HUES48 (cell line): ENCODE measurements around the gene TUFT1.

Experiments used
- H3K27ac ChIP-seq: one replicate; pipeline ENCODE4 v1.7.0; 2013; ENCODE audit warnings: low read depth, low read length, inconsistent platforms
- H3K27me3 ChIP-seq: 2 replicates; pipeline ENCODE4 v1.6.1; 2013; ENCODE audit warnings: mild to moderate bottlenecking, low read length; ENCODE audit not compliant: control insufficient read depth, insufficient read depth
- H3K36me3 ChIP-seq: 2 replicates; pipeline ENCODE4 v1.6.1; 2013; ENCODE audit warnings: low read length; ENCODE audit not compliant: control insufficient read depth, insufficient read depth
- H3K4me1 ChIP-seq: 2 replicates; pipeline ENCODE4 v1.6.1; 2013; ENCODE audit warnings: mild to moderate bottlenecking, low read length; ENCODE audit not compliant: control insufficient read depth, insufficient read depth
- H3K4me3 ChIP-seq: 2 replicates; pipeline ENCODE4 v1.5.1; 2013; ENCODE audit warnings: mild to moderate bottlenecking, low read depth, low read length
- H3K9ac ChIP-seq: 2 replicates; pipeline ENCODE4 v1.6.1; 2013; ENCODE audit warnings: mild to moderate bottlenecking, low read depth, low read length, moderate library complexity
- H3K9me3 ChIP-seq: 2 replicates; pipeline ENCODE4 v1.6.1; 2013; ENCODE audit warnings: low read length; ENCODE audit not compliant: control insufficient read depth, insufficient read depth

The TUFT1 gene

DNA sequence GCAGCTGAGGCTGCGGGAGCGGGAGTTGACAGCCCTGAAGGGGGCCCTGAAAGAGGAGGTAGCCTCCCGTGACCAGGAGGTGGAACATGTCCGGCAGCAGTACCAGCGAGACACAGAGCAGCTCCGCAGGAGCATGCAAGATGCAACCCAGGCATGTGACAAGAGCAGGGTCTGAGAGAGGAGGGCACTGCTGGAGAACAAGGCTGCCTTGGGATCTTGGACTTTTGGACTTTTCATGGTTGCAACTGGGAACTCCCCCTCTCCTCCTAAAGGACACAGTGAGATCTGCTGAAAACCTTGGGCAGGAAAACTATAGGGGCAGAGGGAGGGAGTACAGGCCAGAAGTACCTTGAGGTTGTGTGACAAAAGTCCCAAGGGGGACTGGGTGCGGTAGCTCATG is 15.4 kb upstream of the TUFT1 start:
- H3K9me3 ChIP-seq: no peaks in the 10 kb centered on the region
- H3K4me1 ChIP-seq: no peaks in the 10 kb centered on the region
- H3K4me3 ChIP-seq: no peak overlapping the region
- H3K27me3 ChIP-seq: no peaks in the 10 kb centered on the region
- no peak overlapping the region for H3K27ac ChIP-seq
- H3K36me3 ChIP-seq: peaks cover 71% of the 10 kb centered on the region
- no peak overlapping the region for H3K9ac ChIP-seq

DNA sequence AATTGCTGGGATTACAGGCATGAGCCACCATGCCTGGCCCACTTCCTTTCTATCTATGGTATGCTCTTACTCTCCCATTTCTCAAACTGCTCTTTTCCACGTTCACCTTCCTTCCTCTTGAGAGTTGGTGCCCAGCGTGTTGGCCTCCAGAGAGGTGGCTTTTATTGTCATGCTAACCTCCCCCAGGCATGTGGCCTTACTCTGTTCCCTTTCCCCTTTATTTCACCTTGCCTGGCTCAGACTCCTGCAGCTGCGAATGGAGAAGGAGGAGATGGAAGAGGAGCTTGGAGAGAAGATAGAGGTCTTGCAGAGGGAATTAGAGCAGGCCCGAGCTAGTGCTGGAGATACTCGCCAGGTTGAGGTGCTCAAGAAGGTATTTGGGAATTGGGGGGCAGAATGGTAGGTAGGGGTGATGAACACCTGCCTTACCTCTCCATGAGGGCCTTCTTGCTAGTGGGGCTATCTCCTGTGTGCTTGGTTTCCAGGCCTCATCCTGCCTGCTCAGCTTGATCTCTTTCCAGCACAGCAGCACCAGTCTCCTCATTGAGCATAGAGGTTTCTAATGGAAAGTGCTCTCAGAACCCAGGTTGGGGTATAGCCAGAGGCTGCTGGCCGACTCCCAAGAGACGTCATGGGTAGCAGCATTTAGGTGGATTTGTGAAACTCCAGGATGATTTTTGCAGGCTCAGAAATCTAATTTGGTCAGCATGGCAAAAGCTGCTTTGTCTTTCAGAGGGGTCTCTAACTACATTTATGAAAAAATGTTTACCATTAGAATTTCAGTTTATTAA is 13.2 kb upstream of the TUFT1 start:
- no peaks in the 10 kb centered on the region for H3K4me1 ChIP-seq
- H3K9me3 ChIP-seq: no peaks in the 10 kb centered on the region
- H3K4me3 ChIP-seq: no peak overlapping the region
- H3K27me3 ChIP-seq: no peaks in the 10 kb centered on the region
- no peak overlapping the region for H3K9ac ChIP-seq
- H3K27ac ChIP-seq: no peak overlapping the region
- H3K36me3 ChIP-seq: peaks cover 75% of the 10 kb centered on the region

DNA sequence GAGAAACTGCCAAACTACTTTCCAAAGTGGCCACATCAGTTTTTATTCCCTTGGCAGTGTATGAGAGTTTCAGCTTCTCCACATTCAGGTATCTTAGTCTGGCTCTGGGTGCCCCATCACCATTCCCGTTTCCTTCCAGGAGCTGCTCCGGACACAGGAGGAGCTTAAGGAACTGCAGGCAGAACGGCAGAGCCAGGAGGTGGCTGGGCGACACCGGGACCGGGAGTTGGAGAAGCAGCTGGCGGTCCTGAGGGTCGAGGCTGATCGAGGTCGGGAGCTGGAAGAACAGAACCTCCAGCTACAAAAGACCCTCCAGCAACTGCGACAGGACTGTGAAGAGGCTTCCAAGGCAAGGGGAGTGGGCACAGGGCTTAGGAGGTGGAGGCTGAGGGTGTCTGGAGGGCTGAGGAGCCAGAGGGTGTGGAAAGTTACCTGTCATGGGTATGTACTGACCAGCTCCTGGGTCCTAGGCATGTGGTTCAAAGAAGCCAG is 10.9 kb upstream of the TUFT1 start:
- no peaks in the 10 kb centered on the region for H3K4me1 ChIP-seq
- peaks cover 71% of the 10 kb centered on the region for H3K36me3 ChIP-seq
- H3K27me3 ChIP-seq: no peaks in the 10 kb centered on the region
- no peak overlapping the region for H3K27ac ChIP-seq
- H3K4me3 ChIP-seq: no peak overlapping the region
- H3K9me3 ChIP-seq: no peaks in the 10 kb centered on the region
- H3K9ac ChIP-seq: no peak overlapping the region

DNA sequence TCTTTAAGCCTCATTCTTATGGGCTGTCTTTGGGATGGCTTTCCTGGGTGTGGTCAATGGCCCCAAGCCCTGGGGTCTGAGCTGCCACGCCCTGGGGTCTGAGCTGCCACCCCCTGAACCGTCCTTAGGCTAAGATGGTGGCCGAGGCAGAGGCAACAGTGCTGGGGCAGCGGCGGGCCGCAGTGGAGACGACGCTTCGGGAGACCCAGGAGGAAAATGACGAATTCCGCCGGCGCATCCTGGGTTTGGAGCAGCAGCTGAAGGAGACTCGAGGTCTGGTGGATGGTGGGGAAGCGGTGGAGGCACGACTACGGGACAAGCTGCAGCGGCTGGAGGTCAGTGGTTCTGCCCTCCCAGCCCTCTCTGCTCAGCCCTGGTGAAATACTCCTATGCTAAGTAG is 10.3 kb upstream of the TUFT1 start:
- H3K27ac ChIP-seq: no peak overlapping the region
- H3K4me3 ChIP-seq: no peak overlapping the region
- no peaks in the 10 kb centered on the region for H3K27me3 ChIP-seq
- no peaks in the 10 kb centered on the region for H3K9me3 ChIP-seq
- H3K9ac ChIP-seq: no peak overlapping the region
- no peaks in the 10 kb centered on the region for H3K4me1 ChIP-seq
- peaks cover 69% of the 10 kb centered on the region for H3K36me3 ChIP-seq

DNA sequence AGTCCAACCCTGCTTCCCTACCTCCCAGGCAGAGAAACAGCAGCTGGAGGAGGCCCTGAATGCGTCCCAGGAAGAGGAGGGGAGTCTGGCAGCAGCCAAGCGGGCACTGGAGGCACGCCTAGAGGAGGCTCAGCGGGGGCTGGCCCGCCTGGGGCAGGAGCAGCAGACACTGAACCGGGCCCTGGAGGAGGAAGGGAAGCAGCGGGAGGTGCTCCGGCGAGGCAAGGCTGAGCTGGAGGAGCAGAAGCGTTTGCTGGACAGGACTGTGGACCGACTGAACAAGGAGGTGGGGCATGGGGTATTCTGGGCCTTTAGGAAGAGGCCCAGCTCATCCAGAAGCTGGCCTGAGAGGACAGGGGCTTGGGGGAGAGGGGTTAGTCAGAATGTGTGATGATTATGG is 9.6 kb upstream of the TUFT1 start:
- Histone ChIP-seq H3K9me3 (no peaks in the 10 kb centered on the region), H3K4me1 (no peaks in the 10 kb centered on the region), H3K36me3 (peaks cover 69% of the 10 kb centered on the region), H3K9ac (no peak overlapping the region), H3K27ac (no peak overlapping the region), H3K27me3 (no peaks in the 10 kb centered on the region), H3K4me3 (no peak overlapping the region)

DNA sequence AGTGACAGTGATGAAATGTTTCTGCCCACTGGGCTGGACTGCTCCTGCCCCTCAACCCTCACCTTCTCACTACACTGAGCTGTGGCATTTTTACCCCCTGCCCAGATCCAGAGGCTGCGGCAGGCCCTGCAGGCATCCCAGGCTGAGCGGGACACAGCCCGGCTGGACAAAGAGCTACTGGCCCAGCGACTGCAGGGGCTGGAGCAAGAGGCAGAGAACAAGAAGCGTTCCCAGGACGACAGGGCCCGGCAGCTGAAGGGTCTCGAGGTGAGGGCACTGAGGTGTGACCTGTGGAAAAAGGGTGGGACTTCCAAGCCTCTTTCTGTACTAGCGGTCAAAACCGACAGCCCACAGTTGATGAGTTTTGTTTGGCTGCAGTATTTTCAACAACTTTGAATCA is 6.2 kb upstream of the TUFT1 start:
- H3K36me3 ChIP-seq: peaks cover 80% of the 10 kb centered on the region
- no peak overlapping the region for H3K9ac ChIP-seq
- no peaks in the 10 kb centered on the region for H3K9me3 ChIP-seq

DNA sequence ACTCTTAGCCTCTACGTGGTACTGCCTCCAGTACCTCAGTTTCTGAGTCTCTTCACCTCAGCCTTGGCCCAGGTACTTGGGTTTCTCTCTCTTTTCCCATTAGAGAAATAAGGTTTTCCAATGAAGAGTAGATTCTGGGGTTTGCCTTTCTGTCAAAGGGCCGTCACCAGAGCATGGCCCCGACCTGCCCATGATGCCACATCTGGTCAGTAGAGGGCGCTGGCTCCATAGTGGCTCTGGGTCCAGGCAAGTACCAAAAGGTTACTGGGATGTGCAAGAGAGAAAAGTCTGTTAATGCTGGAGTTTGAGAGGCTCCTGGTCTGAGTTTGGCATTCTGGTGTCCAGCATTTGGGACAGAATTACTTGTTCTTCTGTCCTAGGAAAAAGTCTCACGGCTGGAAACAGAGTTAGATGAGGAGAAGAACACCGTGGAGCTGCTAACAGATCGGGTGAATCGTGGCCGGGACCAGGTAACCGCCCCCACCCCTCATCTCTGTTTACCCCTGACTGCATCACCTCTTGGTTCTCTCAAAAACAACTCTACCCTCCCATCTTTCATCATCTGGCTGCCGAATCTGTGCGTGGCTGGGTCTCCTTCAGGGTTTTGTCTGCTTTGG is 5.3 kb upstream of the TUFT1 start:
- Histone ChIP-seq H3K4me1 (peaks cover 6% of the 10 kb centered on the region), H3K4me3 (no peak overlapping the region), H3K27me3 (no peaks in the 10 kb centered on the region), H3K9ac (no peak overlapping the region), H3K36me3 (peaks cover 71% of the 10 kb centered on the region), H3K27ac (no peak overlapping the region), H3K9me3 (no peaks in the 10 kb centered on the region)

More for the DNA sequence above, 6.2 kb upstream of the TUFT1 start:
- H3K27me3 ChIP-seq: no peaks in the 10 kb centered on the region
- H3K4me3 ChIP-seq: no peak overlapping the region
- H3K27ac ChIP-seq: no peak overlapping the region
- no peaks in the 10 kb centered on the region for H3K4me1 ChIP-seq

DNA sequence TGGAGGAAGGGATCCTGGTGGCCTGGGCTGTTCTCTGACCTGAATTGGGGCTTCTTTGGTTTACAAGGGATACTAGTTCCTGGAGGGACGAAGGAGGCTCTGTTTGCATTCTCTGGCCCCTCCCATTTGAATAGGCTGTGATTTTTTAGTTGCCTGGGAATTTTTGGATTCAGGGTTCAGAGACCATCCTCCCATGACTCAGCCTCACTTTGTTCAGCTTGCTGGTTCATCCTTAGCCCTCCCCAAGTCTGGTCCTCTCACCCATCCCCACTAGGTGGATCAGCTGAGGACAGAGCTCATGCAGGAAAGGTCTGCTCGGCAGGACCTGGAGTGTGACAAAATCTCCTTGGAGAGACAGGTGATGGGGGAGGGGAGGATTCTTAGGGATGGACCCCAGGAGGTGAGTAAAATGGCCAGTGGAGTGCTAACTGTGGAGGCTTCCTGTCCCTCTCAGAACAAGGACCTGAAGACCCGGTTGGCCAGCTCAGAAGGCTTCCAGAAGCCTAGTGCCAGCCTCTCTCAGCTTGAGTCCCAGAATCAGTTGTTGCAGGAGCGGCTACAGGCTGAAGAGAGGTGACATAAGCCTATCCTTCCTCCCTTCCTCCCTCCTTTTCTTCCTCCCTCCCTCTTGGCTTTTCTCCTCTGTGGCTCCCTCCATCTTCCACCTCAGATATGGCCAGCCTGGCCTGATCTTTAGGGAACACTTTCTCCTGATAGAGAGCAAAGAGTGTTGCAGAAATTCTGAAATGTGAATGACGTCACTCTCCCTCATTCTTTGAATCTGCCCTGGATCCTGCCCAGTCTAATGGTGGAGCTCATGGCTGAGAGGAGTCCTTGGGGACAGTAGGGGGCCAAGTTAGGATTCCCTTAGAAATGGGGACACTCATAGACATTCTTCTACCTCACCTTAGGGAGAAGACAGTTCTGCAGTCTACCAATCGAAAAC is 4.5 kb upstream of the TUFT1 start:
- Histone ChIP-seq H3K4me3 (no peak overlapping the region), H3K27ac (no peak overlapping the region), H3K27me3 (no peaks in the 10 kb centered on the region), H3K4me1 (peaks cover 8% of the 10 kb centered on the region), H3K9me3 (no peaks in the 10 kb centered on the region), H3K36me3 (peaks cover 62% of the 10 kb centered on the region), H3K9ac (no peak overlapping the region)

DNA sequence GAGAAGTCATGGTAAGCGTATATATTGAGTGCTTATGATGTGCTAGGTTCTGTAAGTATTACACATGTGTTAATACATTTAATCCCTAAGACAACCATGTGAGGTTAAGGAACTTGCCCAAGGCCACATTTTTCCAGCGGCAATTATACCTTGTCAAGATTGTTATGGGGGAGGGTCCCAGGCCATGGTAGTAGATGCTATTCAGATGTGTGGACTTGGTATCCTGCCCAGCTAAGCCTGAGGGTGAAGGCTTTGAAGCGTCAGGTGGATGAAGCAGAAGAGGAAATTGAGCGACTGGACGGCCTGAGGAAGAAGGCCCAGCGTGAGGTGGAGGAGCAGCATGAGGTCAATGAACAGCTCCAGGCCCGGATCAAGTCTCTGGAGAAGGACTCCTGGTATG is 3.6 kb upstream of the TUFT1 start:
- no peak overlapping the region for H3K27ac ChIP-seq

DNA sequence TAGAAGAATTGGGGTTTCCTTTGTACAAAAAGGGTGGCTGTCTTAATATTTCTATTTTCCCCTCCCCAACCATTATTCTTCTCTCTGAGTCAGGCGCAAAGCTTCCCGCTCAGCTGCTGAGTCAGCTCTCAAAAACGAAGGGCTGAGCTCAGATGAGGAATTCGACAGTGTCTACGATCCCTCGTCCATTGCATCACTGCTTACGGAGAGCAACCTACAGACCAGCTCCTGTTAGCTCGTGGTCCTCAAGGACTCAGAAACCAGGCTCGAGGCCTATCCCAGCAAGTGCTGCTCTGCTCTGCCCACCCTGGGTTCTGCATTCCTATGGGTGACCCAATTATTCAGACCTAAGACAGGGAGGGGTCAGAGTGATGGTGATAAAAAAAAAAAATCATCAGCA is 3.0 kb upstream of the TUFT1 start:
- Histone ChIP-seq H3K27me3 (no peaks in the 10 kb centered on the region), H3K4me3 (no peak overlapping the region), H3K9ac (no peak overlapping the region), H3K4me1 (peaks cover 15% of the 10 kb centered on the region), H3K9me3 (no peaks in the 10 kb centered on the region), H3K27ac (no peak overlapping the region), H3K36me3 (peaks cover 48% of the 10 kb centered on the region)

More for the DNA sequence above, 3.6 kb upstream of the TUFT1 start:
- Histone ChIP-seq H3K9me3 (no peaks in the 10 kb centered on the region), H3K36me3 (peaks cover 54% of the 10 kb centered on the region), H3K4me1 (peaks cover 12% of the 10 kb centered on the region), H3K27me3 (no peaks in the 10 kb centered on the region), H3K4me3 (no peak overlapping the region), H3K9ac (no peak overlapping the region)
